HepG2 (cell line): ENCODE results near the gene THRA. TPM values are rescaled to one million over a fixed set of nuclear protein-coding genes. Genes with fewer than 3 reads are reported as not detected.

Experiments used
- ADNP ChIP-seq: sonication (generic); formaldehyde crosslinking; IDR thresholded peaks from 2 replicates; pipeline ENCODE4 v1.4.0; 2020; ENCODE audit warnings: missing genetic modification reagents
- FOXO4 ChIP-seq: sonication (generic); formaldehyde crosslinking; conservative IDR thresholded peaks from 2 replicates; pipeline ENCODE4 v1.8.1; 2023; ENCODE audit warnings: missing genetic modification reagents
- HNRNPL ChIP-seq: fragments of 200-400 bp; formaldehyde crosslinking; IDR thresholded peaks from 2 replicates; pipeline ENCODE4 v1.6.1; 2017; ENCODE audit warnings: mild to moderate bottlenecking, low read depth, low read length
- HOMEZ ChIP-seq: IDR thresholded peaks from 2 replicates; pipeline ENCODE4 v1.6.1; 2016; ENCODE audit warnings: low read depth
- NCOR1 ChIP-seq: fragments of 200-600 bp; sonication (generic); IDR thresholded peaks from 2 replicates; pipeline ENCODE4 v1.7.0; 2017; ENCODE audit warnings: antibody characterized with exemption, low read length, borderline replicate concordance
- PPARG ChIP-seq: conservative IDR thresholded peaks from 2 replicates; pipeline ENCODE4 v1.6.1; 2016; ENCODE audit warnings: missing biosample characterization, missing genetic modification reagents
- PTBP1 ChIP-seq: fragments of 200-400 bp; formaldehyde crosslinking; IDR thresholded peaks from 2 replicates; pipeline ENCODE4 v1.6.1; 2018; ENCODE audit warnings: low read length, low read depth; ENCODE audit not compliant: poor library complexity, severe bottlenecking
- SCMH1 ChIP-seq: sonication (generic); formaldehyde crosslinking; IDR thresholded peaks from 2 replicates; pipeline ENCODE4 v1.9.0; 2021; ENCODE audit warnings: missing genetic modification reagents, mild to moderate bottlenecking, borderline replicate concordance
- SETDB1 ChIP-seq: sonication (generic); formaldehyde crosslinking; IDR thresholded peaks from 2 replicates; pipeline ENCODE4 v1.5.1; 2020; ENCODE audit warnings: missing genetic modification reagents, mild to moderate bottlenecking, borderline replicate concordance
- SMARCE1 ChIP-seq: fragments of 450-650 bp; IDR thresholded peaks from 2 replicates; pipeline ENCODE4 v1.6.1; 2017; ENCODE audit warnings: borderline replicate concordance
- SUZ12 ChIP-seq: fragments of 150-350 bp; IDR thresholded peaks from 2 replicates; pipeline ENCODE4 v1.6.1; 2014; ENCODE audit warnings: low read depth, low read length
- TBX2 ChIP-seq: sonication (generic); formaldehyde crosslinking; IDR thresholded peaks from 2 replicates; pipeline ENCODE4 v1.5.0; 2020; ENCODE audit warnings: missing genetic modification reagents, mild to moderate bottlenecking, borderline replicate concordance
- THAP9 ChIP-seq: sonication (generic); formaldehyde crosslinking; IDR thresholded peaks from 2 replicates; pipeline ENCODE4; 2020; ENCODE audit warnings: missing genetic modification reagents, mild to moderate bottlenecking, borderline replicate concordance
- THRA ChIP-seq: sonication (generic); formaldehyde crosslinking; IDR thresholded peaks from 2 replicates; pipeline ENCODE4 v1.4.0; 2020; ENCODE audit warnings: missing genetic modification reagents, borderline replicate concordance
- ZFX ChIP-seq: sonication (generic); formaldehyde crosslinking; IDR thresholded peaks from 2 replicates; pipeline ENCODE4 v1.4.0; 2020; ENCODE audit warnings: mild to moderate bottlenecking, low read depth, missing genetic modification reagents, moderate library complexity
- ZNF30 ChIP-seq: sonication (generic); formaldehyde crosslinking; IDR thresholded peaks from 2 replicates; pipeline ENCODE4 v1.5.0; 2020; ENCODE audit warnings: mild to moderate bottlenecking, missing genetic modification reagents
- ZNF333 ChIP-seq: sonication (generic); formaldehyde crosslinking; IDR thresholded peaks from 2 replicates; pipeline ENCODE4 v1.4.0; 2020; ENCODE audit warnings: mild to moderate bottlenecking, missing genetic modification reagents, borderline replicate concordance
- ZNF343 ChIP-seq: sonication (generic); formaldehyde crosslinking; IDR thresholded peaks from 2 replicates; pipeline ENCODE4 v1.4.0; 2020; ENCODE audit warnings: mild to moderate bottlenecking, missing genetic modification reagents
- ZNF598 ChIP-seq: sonication (generic); formaldehyde crosslinking; IDR thresholded peaks from 2 replicates; pipeline ENCODE4 v1.5.1; 2020; ENCODE audit warnings: mild to moderate bottlenecking, missing genetic modification reagents, borderline replicate concordance
- polyA plus RNA-seq, 8 experiments: library from polyadenylated mRNA; depleted of rRNA in 3 of 8; stranded (reverse) in 7 of 8; unstranded in 1 of 8; fragments of >200 nt; fragmentation: Illumina TruSeq in 4 of 8; extraction: Trizol in 4 of 8; gene quantifications; 2 replicates each; pipeline versions ENCODE4 v1.2.1 to v1.2.3, GENCODE V29; 2011 to 2016; ENCODE audit warnings: low read depth in 4 of 8, missing spikeins in 1 of 8, mixed read lengths in 1 of 8; ENCODE audit not compliant: insufficient read depth in 1 of 8
- total RNA-seq, 5 experiments: library from RNA; depleted of rRNA; stranded (reverse); fragments of >200 nt; fragmentation: Illumina TruSeq; extraction: Trizol; gene quantifications; 2 replicates each; pipeline ENCODE4 v1.2.3, GENCODE V29; 2016; ENCODE audit warnings: low read depth in 1 of 5

Gene THRA
- total and polyA plus RNA-seq, 2 of the 13 experiments (the other 11 are each of a cell fraction or from before 2014, with no cell fraction given): 8.0 to 9.9 TPM

GRCh38 chr17:40097931-40098845 is 35.4 kb downstream of the THRA start (continued):
- TF ChIP-seq SCMH1 (no peak), SUZ12 (no peak), PTBP1 (no peak), ZNF598 (peak; percentile 69; the same call in 1 of the 2 replicates), PPARG (CRISPR knock-in tag) (0 out of 2 replicates have a peak, but pooled peaks have one; percentile 25), ZNF30 (peak; percentile 82), ADNP (CRISPR knock-in tag) (no peak), TBX2 (peak; percentile 96), SMARCE1 (no peak), HOMEZ (CRISPR knock-in tag) (peak; percentile 80; the same call in 1 of the 2 replicates), SETDB1 (0 out of 2 replicates have a peak, but pooled peaks have one; percentile 45), FOXO4 (CRISPR knock-in tag) (0 out of 2 replicates have a peak, but pooled peaks have one; percentile 8), THRA (CRISPR knock-in tag) (peak; percentile 91), HNRNPL (0 out of 2 replicates have a peak, but pooled peaks have one; percentile 62), THAP9 (CRISPR knock-in tag) (peak; percentile 79), ZFX (CRISPR knock-in tag) (no peak; the same call in 1 of the 2 replicates), ZNF343 (CRISPR knock-in tag) (no peak), ZNF333 (CRISPR knock-in tag) (peak; percentile 97), NCOR1 (peak; percentile 92)
